SJSA1 (cell line): ENCODE data around the gene CAMK2D. TPM values are rescaled to one million over a fixed set of nuclear protein-coding genes. Genes with fewer than 3 reads are reported as not detected.

Source experiments
- DNase-seq, 2 experiments: peaks; one replicate each; pipeline ENCODE4 v3.0.0-alpha.2; 2015 to 2020; ENCODE audit warnings: low spot score in 2 of 2, low read depth in 1 of 2
- H3K27ac ChIP-seq: fragments of 250-450 bp; sonication (Bioruptor Pico); 2 replicates; pipeline ENCODE4 v1.5.1; 2020; ENCODE audit warnings: mild to moderate bottlenecking, moderate library complexity
- H3K27me3 ChIP-seq: fragments of 250-450 bp; sonication (Bioruptor Pico); replicated peaks from 2 replicates; pipeline ENCODE4 v1.5.1; 2020; ENCODE audit warnings: mild to moderate bottlenecking, moderate library complexity
- H3K36me3 ChIP-seq: fragments of 250-450 bp; sonication (Bioruptor Pico); 2 replicates; pipeline ENCODE4 v1.5.1; 2020; ENCODE audit warnings: mild to moderate bottlenecking
- H3K4me1 ChIP-seq: fragments of 250-450 bp; sonication (Bioruptor Pico); replicated peaks from 2 replicates; pipeline ENCODE4 v1.6.1; 2021; ENCODE audit warnings: mild to moderate bottlenecking
- H3K4me3 ChIP-seq: fragments of 250-450 bp; sonication (Bioruptor Pico); 2 replicates; pipeline ENCODE4 v1.5.1; 2020; ENCODE audit warnings: mild to moderate bottlenecking
- H3K9me3 ChIP-seq: fragments of 250-450 bp; sonication (Bioruptor Pico); replicated peaks from 2 replicates; pipeline ENCODE4 v1.5.1; 2020; ENCODE audit warnings: mild to moderate bottlenecking
- total RNA-seq: library from RNA; depleted of rRNA; stranded (reverse); fragments of >200 nt; shearing (Covaris generic); gene quantifications from 2 replicates; pipeline ENCODE4 v1.2.3, GENCODE V29; 2014

The CAMK2D gene
- total RNA-seq, 1 experiment from 2014 or later: 42.7 TPM

DNA sequence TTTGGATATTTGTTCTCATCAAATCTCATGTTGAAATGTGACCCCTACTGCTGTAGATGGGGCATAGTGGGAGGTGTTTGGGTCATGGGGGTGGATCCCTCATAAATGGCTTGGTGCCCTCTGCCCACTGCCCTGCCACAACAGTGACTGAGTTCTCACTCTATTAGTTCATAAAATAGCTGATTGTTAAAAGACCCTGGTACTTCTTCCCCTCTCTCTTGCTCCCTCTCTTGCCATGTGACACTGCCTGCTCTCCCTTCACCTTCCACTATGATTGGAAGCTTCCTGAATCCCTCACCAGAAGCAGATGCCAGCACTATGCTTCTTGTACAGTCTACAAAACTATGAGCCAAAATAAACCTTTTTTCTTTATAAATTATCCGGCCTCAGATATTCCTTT is 182.2 kb downstream of the CAMK2D start:
- H3K4me1 ChIP-seq: peaks cover 17% of the 10 kb centered on the region
- H3K9me3 ChIP-seq: no peaks in the 10 kb centered on the region
- DNase-seq: no peak
- H3K27ac ChIP-seq: no peak overlapping the region
- no peak overlapping the region for H3K4me3 ChIP-seq
- no peaks in the 10 kb centered on the region for H3K27me3 ChIP-seq
- no peaks in the 10 kb centered on the region for H3K36me3 ChIP-seq

DNA sequence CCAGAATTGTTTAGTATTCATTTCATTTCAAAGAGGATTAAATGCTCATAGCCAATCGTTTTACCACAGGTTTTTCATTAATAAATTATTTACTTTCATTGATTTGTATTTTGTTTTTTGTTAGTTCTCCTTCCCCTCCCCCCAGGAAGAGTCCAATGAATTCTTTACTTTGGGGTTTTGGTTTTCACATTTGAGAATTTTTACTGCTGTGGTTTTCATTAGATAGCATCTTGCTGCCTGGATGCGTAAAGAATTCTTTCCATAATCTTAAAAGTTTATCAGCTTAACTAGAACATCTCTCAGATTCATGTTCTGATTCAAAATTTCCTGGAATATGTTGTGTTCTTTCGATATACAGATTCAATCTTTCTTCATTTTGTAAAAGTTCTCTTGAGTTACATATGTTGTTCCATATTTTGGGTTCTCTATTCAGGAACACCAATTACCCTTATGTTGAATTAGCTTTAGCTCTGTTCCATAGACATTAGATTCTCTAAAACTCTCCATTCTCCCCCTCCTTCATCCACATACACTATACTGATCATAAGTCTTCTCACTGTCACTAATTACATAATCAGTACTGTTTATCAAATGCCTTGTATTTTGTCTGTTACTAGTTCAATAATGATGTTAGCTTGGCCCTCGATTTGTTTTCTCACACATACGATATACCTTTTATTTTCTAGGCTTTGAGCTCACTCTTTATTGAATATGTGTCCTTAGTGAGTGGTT is 184.4 kb downstream of the CAMK2D start:
- H3K27ac ChIP-seq: no peak overlapping the region
- H3K27me3 ChIP-seq: no peaks in the 10 kb centered on the region
- no peaks in the 10 kb centered on the region for H3K36me3 ChIP-seq
- no peak overlapping the region for H3K4me3 ChIP-seq
- no peaks in the 10 kb centered on the region for H3K9me3 ChIP-seq
- H3K4me1 ChIP-seq: peaks cover 19% of the 10 kb centered on the region
- DNase-seq: no peak

DNA sequence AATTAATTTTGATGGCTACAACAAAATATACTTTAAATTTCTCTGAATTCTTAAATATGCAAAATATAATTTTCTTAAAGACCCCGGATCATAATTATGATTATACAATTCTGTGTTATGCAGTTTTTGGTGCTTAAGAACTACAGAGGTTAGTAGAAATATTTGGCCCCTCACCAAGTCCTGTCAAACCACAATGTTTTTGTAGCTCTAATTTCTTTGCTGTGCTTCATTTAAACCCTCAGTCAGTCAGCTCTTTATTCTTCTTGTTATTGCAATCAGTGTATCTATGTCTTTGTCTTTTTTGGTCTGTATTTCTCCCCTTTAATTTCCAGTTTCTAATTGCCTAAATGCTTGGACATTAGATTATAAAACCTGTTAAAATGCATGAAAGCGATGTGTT is 186.1 kb downstream of the CAMK2D start:
- Histone ChIP-seq H3K9me3 (no peaks in the 10 kb centered on the region), H3K27ac (no peak overlapping the region), H3K4me3 (no peak overlapping the region), H3K36me3 (no peaks in the 10 kb centered on the region), H3K4me1 (peaks cover 19% of the 10 kb centered on the region), H3K27me3 (no peaks in the 10 kb centered on the region)
- DNase-seq: peak in 1 of 2 experiments; percentile 16

DNA sequence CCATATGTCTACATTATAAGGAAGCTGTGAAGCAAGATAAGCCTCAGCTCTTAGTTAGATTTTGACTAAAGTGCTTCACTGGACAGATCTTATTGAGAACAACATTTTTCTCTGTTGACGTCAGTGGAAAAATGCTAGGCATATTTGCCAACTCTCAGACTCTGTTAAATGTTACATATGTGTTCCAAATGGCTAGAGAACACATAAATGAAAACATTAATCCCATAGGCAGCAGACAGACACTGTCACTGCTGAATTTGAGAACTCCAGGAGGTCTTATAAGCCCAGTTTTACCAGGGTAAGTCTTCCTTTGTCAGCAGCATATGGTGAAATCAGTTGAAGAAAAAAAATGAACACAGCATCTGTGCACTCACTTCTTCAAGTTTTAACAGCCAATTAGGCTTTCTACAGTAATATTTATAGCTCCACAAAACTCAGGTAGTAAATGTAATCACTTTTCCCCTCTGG is 186.9 kb downstream of the CAMK2D start:
- Histone ChIP-seq H3K36me3 (no peaks in the 10 kb centered on the region), H3K9me3 (no peaks in the 10 kb centered on the region), H3K4me1 (peaks cover 19% of the 10 kb centered on the region), H3K27ac (no peak overlapping the region), H3K4me3 (no peak overlapping the region), H3K27me3 (no peaks in the 10 kb centered on the region)
- peak in 1 of 2 experiments; percentile 44 for DNase-seq

DNA sequence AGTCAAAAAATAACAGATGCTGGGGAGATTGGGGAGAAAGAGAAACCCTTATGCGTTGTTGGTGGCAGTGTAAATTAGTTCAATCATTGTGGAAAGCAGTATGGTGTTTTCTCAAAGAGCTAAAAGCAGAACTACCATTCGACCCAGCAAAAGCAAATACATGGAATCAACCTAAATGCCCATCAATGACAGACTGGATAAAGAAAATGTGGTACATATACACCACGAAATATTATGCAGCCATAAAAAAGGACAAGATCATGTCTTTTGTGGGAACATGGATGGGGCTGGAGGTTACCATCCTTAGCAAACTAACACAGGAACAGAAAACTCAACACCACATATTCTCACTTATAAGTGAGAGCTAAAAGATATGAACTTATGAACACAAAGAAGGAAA is 188.9 kb downstream of the CAMK2D start:
- Histone ChIP-seq H3K27me3 (no peaks in the 10 kb centered on the region), H3K4me3 (no peak overlapping the region), H3K4me1 (peaks cover 19% of the 10 kb centered on the region), H3K36me3 (no peaks in the 10 kb centered on the region), H3K9me3 (no peaks in the 10 kb centered on the region), H3K27ac (no peak overlapping the region)
- DNase-seq: no peak

DNA sequence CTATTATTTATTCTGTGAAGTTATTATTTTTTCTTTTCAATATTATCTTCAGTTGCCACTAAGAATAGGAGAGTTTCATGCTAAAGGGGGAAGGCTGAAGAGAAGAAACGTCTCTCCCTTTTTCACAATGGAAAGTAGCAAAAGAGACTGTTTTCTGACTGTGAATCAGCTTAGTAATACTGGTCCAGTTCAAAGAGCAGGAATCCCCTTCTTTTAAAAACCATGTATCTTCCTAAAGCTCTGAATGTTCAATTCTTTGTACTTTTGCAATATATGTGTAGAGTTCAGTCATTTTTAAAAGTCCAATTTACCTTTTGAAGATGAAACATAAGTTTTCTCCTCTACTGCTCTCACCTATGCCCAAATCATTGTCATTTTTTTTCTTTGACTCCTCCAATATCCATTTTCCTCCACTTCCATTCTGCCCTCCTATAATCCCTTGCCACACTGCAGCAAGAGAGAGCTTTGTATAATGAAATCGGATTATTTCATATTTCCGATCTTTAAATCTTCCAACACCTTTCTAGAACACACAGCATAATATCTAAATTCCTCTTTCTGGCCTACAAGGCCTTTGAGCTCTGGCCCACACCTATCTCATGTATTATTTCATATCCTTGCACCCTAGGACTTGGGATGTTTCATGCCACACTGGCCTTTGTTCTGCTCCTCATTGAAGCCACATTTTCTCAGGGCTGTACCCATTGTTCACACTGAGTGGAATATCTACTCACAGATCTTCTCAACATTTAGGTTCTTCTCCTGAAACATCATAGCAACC is 195.3 kb downstream of the CAMK2D start:
- Histone ChIP-seq H3K4me3 (no peak overlapping the region), H3K36me3 (no peaks in the 10 kb centered on the region), H3K27me3 (no peaks in the 10 kb centered on the region), H3K4me1 (peaks cover 21% of the 10 kb centered on the region), H3K9me3 (no peaks in the 10 kb centered on the region), H3K27ac (no peak overlapping the region)
- no peak for DNase-seq

DNA sequence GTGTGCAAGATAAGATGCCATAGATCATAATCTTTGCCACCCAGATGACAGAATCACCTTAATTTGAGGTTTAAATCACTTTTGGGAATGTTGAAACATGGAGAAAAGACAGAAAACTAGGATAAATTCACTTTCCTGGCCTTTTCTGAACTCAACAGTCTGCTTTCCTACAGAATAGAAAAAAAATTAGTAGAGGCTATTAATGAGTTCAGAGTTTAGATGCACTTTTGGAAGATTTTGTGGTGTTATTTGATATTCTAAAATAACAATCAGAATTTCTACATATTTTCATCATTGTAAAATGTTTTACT is 195.9 kb downstream of the CAMK2D start:
- DNase-seq: no peak
- no peaks in the 10 kb centered on the region for H3K27me3 ChIP-seq
- H3K4me3 ChIP-seq: no peak overlapping the region
- H3K4me1 ChIP-seq: peaks cover 21% of the 10 kb centered on the region
- H3K9me3 ChIP-seq: no peaks in the 10 kb centered on the region
- no peak overlapping the region for H3K27ac ChIP-seq
- H3K36me3 ChIP-seq: no peaks in the 10 kb centered on the region

DNA sequence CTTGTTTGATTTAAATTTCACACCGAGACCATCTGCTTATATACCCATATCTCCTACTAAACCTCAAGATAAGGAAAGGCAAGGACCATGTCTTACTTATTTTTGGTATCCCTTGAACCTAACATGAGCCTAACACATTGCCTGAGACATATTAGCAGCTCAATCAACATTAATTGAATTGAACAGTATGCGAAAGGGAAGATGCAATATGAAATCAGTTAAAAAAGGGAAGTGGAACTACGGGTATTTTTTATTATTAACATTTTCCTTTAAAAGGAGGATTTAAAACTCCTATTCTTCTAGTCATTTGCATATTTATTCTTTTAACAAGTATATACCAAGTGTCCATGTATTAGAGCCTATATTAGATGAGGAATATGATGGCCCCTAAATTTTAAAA is 197.0 kb downstream of the CAMK2D start:
- no peaks in the 10 kb centered on the region for H3K27me3 ChIP-seq
- H3K9me3 ChIP-seq: no peaks in the 10 kb centered on the region
- no peak overlapping the region for H3K27ac ChIP-seq
- H3K36me3 ChIP-seq: no peaks in the 10 kb centered on the region
- peaks cover 21% of the 10 kb centered on the region for H3K4me1 ChIP-seq
- no peak overlapping the region for H3K4me3 ChIP-seq
- no peak for DNase-seq

DNA sequence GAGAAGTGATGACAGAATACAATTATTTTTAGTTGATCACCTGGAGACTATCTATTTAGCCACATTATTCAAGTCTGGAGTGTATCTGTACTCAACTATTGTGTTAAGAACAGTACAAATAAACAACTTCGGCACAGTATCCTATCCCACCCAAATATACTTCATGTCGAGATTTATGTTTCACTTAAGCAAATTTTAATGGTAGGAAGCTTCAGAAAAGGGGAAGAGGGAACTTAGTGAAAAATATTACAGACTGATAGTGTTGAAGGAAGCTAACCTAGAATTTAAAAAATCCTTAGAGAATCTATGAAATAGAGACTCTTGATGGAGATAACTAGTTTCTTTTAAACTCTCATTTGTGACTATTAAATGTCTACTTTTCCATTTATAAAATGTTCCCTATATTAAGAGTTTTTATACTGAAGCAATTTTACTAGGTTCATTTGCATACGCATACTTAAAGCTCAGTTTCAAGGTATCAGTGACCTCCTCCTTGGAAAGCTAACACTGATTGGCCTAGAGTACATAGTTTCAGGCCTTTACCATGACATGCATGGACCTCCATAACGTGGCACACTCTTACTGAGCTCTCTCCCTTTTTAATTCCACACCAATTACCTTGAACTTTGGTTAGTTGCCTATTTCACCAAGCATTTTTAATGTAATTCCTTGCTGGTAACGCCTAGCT is 197.7 kb downstream of the CAMK2D start:
- Histone ChIP-seq H3K36me3 (no peaks in the 10 kb centered on the region), H3K4me3 (no peak overlapping the region), H3K27ac (no peak overlapping the region), H3K4me1 (peaks cover 21% of the 10 kb centered on the region), H3K9me3 (no peaks in the 10 kb centered on the region), H3K27me3 (no peaks in the 10 kb centered on the region)
- no peak for DNase-seq

DNA sequence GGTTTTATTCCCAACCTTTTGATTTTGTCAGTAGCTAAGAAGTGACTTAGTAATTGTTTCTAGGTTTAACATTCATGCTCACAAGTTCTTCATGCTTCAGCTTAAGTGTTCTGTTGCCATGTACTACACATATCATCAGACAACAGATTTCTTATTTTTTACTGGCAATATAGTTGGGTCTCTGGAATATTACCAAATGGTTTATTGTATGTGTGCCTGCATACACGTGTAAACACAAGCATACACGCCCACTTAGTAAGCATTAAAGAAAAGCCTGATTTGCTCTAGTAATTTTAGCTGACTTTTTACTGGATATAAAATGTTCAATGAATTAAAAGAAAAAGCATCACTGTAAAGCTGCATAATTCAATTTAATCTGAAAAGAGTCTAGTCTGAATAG is 199.8 kb downstream of the CAMK2D start:
- Histone ChIP-seq H3K27me3 (no peaks in the 10 kb centered on the region), H3K9me3 (no peaks in the 10 kb centered on the region), H3K4me1 (peaks cover 21% of the 10 kb centered on the region), H3K4me3 (no peak overlapping the region), H3K36me3 (no peaks in the 10 kb centered on the region), H3K27ac (no peak overlapping the region)
- no peak for DNase-seq

DNA sequence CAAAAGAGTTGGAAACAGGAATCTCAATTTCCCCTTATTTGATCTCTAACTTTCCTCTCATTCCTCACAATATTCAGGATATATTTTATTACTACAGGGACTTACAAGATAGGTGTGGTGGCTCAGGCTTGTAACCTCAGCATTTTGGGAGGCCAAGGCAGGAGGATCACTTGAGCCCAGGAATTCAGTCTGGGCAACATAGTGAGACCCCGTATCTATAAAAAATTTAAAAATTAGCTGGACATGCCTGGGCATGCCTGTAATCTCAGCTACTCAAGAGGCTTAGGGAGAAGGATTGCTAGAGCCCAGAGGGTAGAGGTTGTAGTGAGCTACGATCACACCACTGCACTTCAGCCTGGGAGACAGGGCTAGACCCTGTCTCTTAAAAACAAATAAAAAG is 200.4 kb downstream of the CAMK2D start:
- DNase-seq: no peak
- Histone ChIP-seq H3K36me3 (no peaks in the 10 kb centered on the region), H3K4me3 (no peak overlapping the region), H3K9me3 (no peaks in the 10 kb centered on the region), H3K4me1 (peaks cover 21% of the 10 kb centered on the region), H3K27ac (no peak overlapping the region), H3K27me3 (no peaks in the 10 kb centered on the region)

DNA sequence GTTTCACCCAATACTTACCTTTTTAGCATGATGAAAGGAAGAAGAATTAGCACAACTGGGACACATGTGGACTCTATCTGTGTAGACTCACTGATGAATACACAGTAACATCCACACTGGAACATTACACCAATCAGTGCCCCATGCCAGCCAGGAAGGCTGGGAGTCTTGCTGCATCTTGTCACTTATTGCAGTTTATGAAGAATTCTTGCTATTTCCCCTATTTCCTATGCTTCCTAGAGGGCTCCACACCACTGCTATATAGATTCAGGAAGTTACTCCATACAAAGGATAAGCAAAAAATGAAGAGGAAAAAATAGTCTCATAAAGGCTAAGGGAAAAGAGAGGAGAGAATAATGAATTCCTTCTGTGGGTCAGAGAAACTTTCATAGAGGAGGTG is 201.0 kb downstream of the CAMK2D start:
- Histone ChIP-seq H3K9me3 (no peaks in the 10 kb centered on the region), H3K4me3 (no peak overlapping the region), H3K27ac (no peak overlapping the region), H3K27me3 (no peaks in the 10 kb centered on the region), H3K36me3 (no peaks in the 10 kb centered on the region), H3K4me1 (peaks cover 21% of the 10 kb centered on the region)
- no peak for DNase-seq

DNA sequence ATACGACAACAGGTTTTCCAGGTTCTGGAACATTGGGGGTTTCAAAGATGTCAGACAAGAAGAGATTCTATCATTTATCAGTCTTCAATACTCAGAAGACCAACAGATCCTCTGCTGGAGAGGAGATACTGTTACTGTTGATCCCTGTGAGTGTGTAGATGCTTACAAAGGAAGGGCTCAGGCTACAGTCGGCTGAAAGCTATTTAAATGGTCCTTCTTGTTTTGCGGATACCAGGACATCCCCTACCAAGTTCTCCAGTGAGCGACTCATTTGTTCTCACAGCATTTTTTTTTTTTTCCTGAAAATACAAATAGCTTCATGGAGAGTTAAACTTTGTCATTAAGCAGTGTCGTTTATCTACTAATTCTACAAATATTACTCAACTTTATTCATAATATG is 201.6 kb downstream of the CAMK2D start:
- H3K36me3 ChIP-seq: no peaks in the 10 kb centered on the region
- no peaks in the 10 kb centered on the region for H3K9me3 ChIP-seq
- no peak overlapping the region for H3K4me3 ChIP-seq
- no peak overlapping the region for H3K27ac ChIP-seq
- DNase-seq: no peak
- no peaks in the 10 kb centered on the region for H3K27me3 ChIP-seq
- peaks cover 16% of the 10 kb centered on the region for H3K4me1 ChIP-seq
